Peyer's patch (tissue), 4 donors: ENCODE results near the gene WDR91.

Experiments
- POLR2A ChIP-seq, 2 donors: fragments of 450-650 bp; IDR thresholded peaks; one replicate each; pipeline ENCODE4 v1.5.1; 2017; ENCODE audit warnings: antibody characterized with exemption in 2 of 2, mild to moderate bottlenecking in 2 of 2, moderate library complexity in 2 of 2
- TF ChIP-seq, protein P1 (sequence below), 6 experiments: fragments of 450-650 bp in 4 of 6; fragments of 200-600 bp in 2 of 6; sonication (generic) in 1 of 6; IDR thresholded peaks; one replicate each; pipeline ENCODE4 v1.5.1; 2017 to 2019; ENCODE audit warnings: antibody characterized with exemption in 6 of 6, mild to moderate bottlenecking in 3 of 6, moderate library complexity in 1 of 6

- TF ChIP-seq, protein P1, sequence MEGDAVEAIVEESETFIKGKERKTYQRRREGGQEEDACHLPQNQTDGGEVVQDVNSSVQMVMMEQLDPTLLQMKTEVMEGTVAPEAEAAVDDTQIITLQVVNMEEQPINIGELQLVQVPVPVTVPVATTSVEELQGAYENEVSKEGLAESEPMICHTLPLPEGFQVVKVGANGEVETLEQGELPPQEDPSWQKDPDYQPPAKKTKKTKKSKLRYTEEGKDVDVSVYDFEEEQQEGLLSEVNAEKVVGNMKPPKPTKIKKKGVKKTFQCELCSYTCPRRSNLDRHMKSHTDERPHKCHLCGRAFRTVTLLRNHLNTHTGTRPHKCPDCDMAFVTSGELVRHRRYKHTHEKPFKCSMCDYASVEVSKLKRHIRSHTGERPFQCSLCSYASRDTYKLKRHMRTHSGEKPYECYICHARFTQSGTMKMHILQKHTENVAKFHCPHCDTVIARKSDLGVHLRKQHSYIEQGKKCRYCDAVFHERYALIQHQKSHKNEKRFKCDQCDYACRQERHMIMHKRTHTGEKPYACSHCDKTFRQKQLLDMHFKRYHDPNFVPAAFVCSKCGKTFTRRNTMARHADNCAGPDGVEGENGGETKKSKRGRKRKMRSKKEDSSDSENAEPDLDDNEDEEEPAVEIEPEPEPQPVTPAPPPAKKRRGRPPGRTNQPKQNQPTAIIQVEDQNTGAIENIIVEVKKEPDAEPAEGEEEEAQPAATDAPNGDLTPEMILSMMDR (IDR thresholded peaks at IDR 0.05) = no peak
- TF ChIP-seq POLR2A (IDR thresholded peaks at IDR 0.05) = no peak
Measured at GRCh38 chr7:135257790-135258189, 46.5 kb upstream of the WDR91 start.
